Skeletal muscle satellite cell (primary cell): Measurements from ENCODE around the gene LETM1.

ENCODE experiments used
- H3K27me3 ChIP-seq: 2 replicates; pipeline ENCODE4 v1.7.0; 2013; ENCODE audit warnings: low read length; ENCODE audit not compliant: control insufficient read depth, insufficient read depth
- H3K36me3 ChIP-seq: 2 replicates; pipeline ENCODE4 v1.7.0; 2013; ENCODE audit warnings: mild to moderate bottlenecking, control low read depth, low read length; ENCODE audit not compliant: insufficient read depth
- H3K4me1 ChIP-seq: 2 replicates; pipeline ENCODE4 v1.7.0; 2013; ENCODE audit warnings: low read length; ENCODE audit not compliant: control insufficient read depth, insufficient read depth
- H3K4me2 ChIP-seq: 2 replicates; pipeline ENCODE4 v1.7.0; 2013; ENCODE audit warnings: mild to moderate bottlenecking, low read length
- H3K4me3 ChIP-seq: 2 replicates; pipeline ENCODE4 v1.7.0; 2013; ENCODE audit warnings: low read length
- H3K9ac ChIP-seq: 2 replicates; pipeline ENCODE4 v1.7.0; 2013; ENCODE audit warnings: mild to moderate bottlenecking, low read depth, low read length, moderate library complexity
- H3K9me3 ChIP-seq: replicated peaks from 2 replicates; pipeline ENCODE4 v1.7.0; 2013; ENCODE audit warnings: mild to moderate bottlenecking, control low read depth, low read length

Gene LETM1

GRCh38 chr4:1821679-1822567 lies 34.0 kb downstream of the LETM1 start:
- H3K36me3 ChIP-seq: peaks cover 60% of the 10 kb centered on the region
- no peaks in the 10 kb centered on the region for H3K9me3 ChIP-seq
- H3K27me3 ChIP-seq: no peaks in the 10 kb centered on the region
- no peak overlapping the region for H3K4me2 ChIP-seq
- no peak overlapping the region for H3K4me3 ChIP-seq
- no peak overlapping the region for H3K9ac ChIP-seq
- H3K4me1 ChIP-seq: no peaks in the 10 kb centered on the region

- Histone ChIP-seq H3K4me3 (no peak overlapping the region), H3K4me1 (no peaks in the 10 kb centered on the region), H3K9me3 (no peaks in the 10 kb centered on the region), H3K9ac (no peak overlapping the region), H3K4me2 (no peak overlapping the region), H3K27me3 (no peaks in the 10 kb centered on the region), H3K36me3 (peaks cover 62% of the 10 kb centered on the region)
These were observed 36.1 kb downstream of the LETM1 start for GRCh38 chr4:1819816-1820215.

- no peaks in the 10 kb centered on the region for H3K9me3 ChIP-seq
- no peak overlapping the region for H3K4me2 ChIP-seq
- no peak overlapping the region for H3K9ac ChIP-seq
- peaks cover 61% of the 10 kb centered on the region for H3K36me3 ChIP-seq
- no peak overlapping the region for H3K4me3 ChIP-seq
- no peaks in the 10 kb centered on the region for H3K4me1 ChIP-seq
- no peaks in the 10 kb centered on the region for H3K27me3 ChIP-seq
These were observed 36.7 kb downstream of the LETM1 start for GRCh38 chr4:1819284-1819683.

GRCh38 chr4:1815997-1816860 lies 39.7 kb downstream of the LETM1 start:
- Histone ChIP-seq H3K4me1 (no peaks in the 10 kb centered on the region), H3K9me3 (no peaks in the 10 kb centered on the region), H3K9ac (no peak overlapping the region), H3K36me3 (peaks cover 58% of the 10 kb centered on the region), H3K4me2 (no peak overlapping the region), H3K27me3 (no peaks in the 10 kb centered on the region), H3K4me3 (no peak overlapping the region)

GRCh38 chr4:1815096-1815996 lies 40.6 kb downstream of the LETM1 start:
- Histone ChIP-seq H3K4me1 (no peaks in the 10 kb centered on the region), H3K4me2 (no peak overlapping the region), H3K9me3 (no peaks in the 10 kb centered on the region), H3K4me3 (no peak overlapping the region), H3K36me3 (peaks cover 61% of the 10 kb centered on the region), H3K9ac (no peak overlapping the region), H3K27me3 (no peaks in the 10 kb centered on the region)

- Histone ChIP-seq H3K36me3 (peaks cover 57% of the 10 kb centered on the region), H3K4me3 (no peak overlapping the region)
These were observed 41.5 kb downstream of the LETM1 start for GRCh38 chr4:1814453-1814852.

GRCh38 chr4:1813915-1814314 lies 42.0 kb downstream of the LETM1 start:
- Histone ChIP-seq H3K36me3 (peaks cover 52% of the 10 kb centered on the region), H3K27me3 (no peaks in the 10 kb centered on the region), H3K9me3 (no peaks in the 10 kb centered on the region), H3K4me3 (no peak overlapping the region), H3K9ac (no peak overlapping the region), H3K4me2 (no peak overlapping the region), H3K4me1 (no peaks in the 10 kb centered on the region)

More at GRCh38 chr4:1814453-1814852, 41.5 kb downstream of the LETM1 start:
- Histone ChIP-seq H3K4me2 (no peak overlapping the region), H3K27me3 (no peaks in the 10 kb centered on the region), H3K9me3 (no peaks in the 10 kb centered on the region), H3K4me1 (no peaks in the 10 kb centered on the region), H3K9ac (no peak overlapping the region)

GRCh38 chr4:1813231-1813630 lies 42.7 kb downstream of the LETM1 start:
- no peaks in the 10 kb centered on the region for H3K27me3 ChIP-seq
- no peak overlapping the region for H3K4me2 ChIP-seq
- H3K4me1 ChIP-seq: no peaks in the 10 kb centered on the region
- peaks cover 47% of the 10 kb centered on the region for H3K36me3 ChIP-seq
- no peaks in the 10 kb centered on the region for H3K9me3 ChIP-seq
- H3K4me3 ChIP-seq: no peak overlapping the region
- H3K9ac ChIP-seq: no peak overlapping the region

GRCh38 chr4:1812720-1813119 lies 43.2 kb downstream of the LETM1 start:
- H3K4me2 ChIP-seq: no peak overlapping the region
- H3K27me3 ChIP-seq: no peaks in the 10 kb centered on the region
- no peak overlapping the region for H3K4me3 ChIP-seq
- H3K36me3 ChIP-seq: peaks cover 43% of the 10 kb centered on the region
- no peaks in the 10 kb centered on the region for H3K9me3 ChIP-seq
- no peak overlapping the region for H3K9ac ChIP-seq
- H3K4me1 ChIP-seq: no peaks in the 10 kb centered on the region

- Histone ChIP-seq H3K9ac (no peak overlapping the region), H3K36me3 (peaks cover 30% of the 10 kb centered on the region), H3K9me3 (no peaks in the 10 kb centered on the region), H3K4me3 (no peak overlapping the region), H3K27me3 (no peaks in the 10 kb centered on the region), H3K4me1 (no peaks in the 10 kb centered on the region), H3K4me2 (no peak overlapping the region)
These were observed 45.2 kb downstream of the LETM1 start for GRCh38 chr4:1810765-1811164.
